ES-I3 (cell line): ENCODE data around the gene SLC35D1.
"Not testable (repeated sequence)": the region's sequence is repeated elsewhere in the genome, so short reads cannot be mapped to it uniquely, and the experiment has no call there.

Experiments
- H3K36me3 ChIP-seq: 2 replicates; pipeline ENCODE4 v1.6.1; 2013; ENCODE audit warnings: mild to moderate bottlenecking, low read length, control low read depth, moderate library complexity; ENCODE audit not compliant: insufficient read depth
- H3K4me1 ChIP-seq: 2 replicates; pipeline ENCODE4 v1.6.1; 2013; ENCODE audit warnings: mild to moderate bottlenecking, control low read depth, low read length; ENCODE audit not compliant: insufficient read depth
- H3K9ac ChIP-seq: 2 replicates; pipeline ENCODE4 v1.6.1; 2013; ENCODE audit warnings: low read depth, mild to moderate bottlenecking, low read length, moderate library complexity
- H3K9me3 ChIP-seq: 2 replicates; pipeline ENCODE4 v1.6.1; 2013; ENCODE audit warnings: mild to moderate bottlenecking, low read length, moderate library complexity; ENCODE audit not compliant: control insufficient read depth, insufficient read depth

Gene SLC35D1

GRCh38 chr1:67053785-67054772 lies at the start of gene SLC35D1:
TSS of gene SLC35D1 (minus strand) at chr1:67054148. CDS start at chr1:67054013, 135 bp downstream.
- Histone ChIP-seq H3K9me3 (no peaks in the 10 kb centered on the region), H3K4me1 (no peaks in the 10 kb centered on the region), H3K36me3 (no peaks in the 10 kb centered on the region), H3K9ac (peak within 1 kb of the TSS; percentile 88)

- Histone ChIP-seq H3K36me3 (no peaks in the 10 kb centered on the region), H3K9ac (no peak overlapping the region), H3K4me1 (no peaks in the 10 kb centered on the region), H3K9me3 (no peaks in the 10 kb centered on the region)
These were observed 49.6 kb upstream of the SLC35D1 start for GRCh38 chr1:67103548-67103947.

GRCh38 chr1:67100833-67101232 lies 46.9 kb upstream of the SLC35D1 start:
- Histone ChIP-seq H3K9me3 (no peaks in the 10 kb centered on the region), H3K9ac (no peak overlapping the region), H3K4me1 (peaks cover 7% of the 10 kb centered on the region), H3K36me3 (no peaks in the 10 kb centered on the region)

- H3K4me1 ChIP-seq, result peaks cover 7% of the 10 kb centered on the region
- no peak overlapping the region for H3K9ac ChIP-seq
- no peaks in the 10 kb centered on the region for H3K36me3 ChIP-seq
- no peaks in the 10 kb centered on the region for H3K9me3 ChIP-seq
These were observed 43.4 kb upstream of the SLC35D1 start for GRCh38 chr1:67097305-67097704.

GRCh38 chr1:67094191-67094590 lies 40.2 kb upstream of the SLC35D1 start:
- Histone ChIP-seq H3K36me3 (no peaks in the 10 kb centered on the region), H3K4me1 (peaks cover 7% of the 10 kb centered on the region), H3K9me3 (peaks cover 6% of the 10 kb centered on the region; the same call in 1 of the 2 replicates), H3K9ac (no peak overlapping the region)

DNA sequence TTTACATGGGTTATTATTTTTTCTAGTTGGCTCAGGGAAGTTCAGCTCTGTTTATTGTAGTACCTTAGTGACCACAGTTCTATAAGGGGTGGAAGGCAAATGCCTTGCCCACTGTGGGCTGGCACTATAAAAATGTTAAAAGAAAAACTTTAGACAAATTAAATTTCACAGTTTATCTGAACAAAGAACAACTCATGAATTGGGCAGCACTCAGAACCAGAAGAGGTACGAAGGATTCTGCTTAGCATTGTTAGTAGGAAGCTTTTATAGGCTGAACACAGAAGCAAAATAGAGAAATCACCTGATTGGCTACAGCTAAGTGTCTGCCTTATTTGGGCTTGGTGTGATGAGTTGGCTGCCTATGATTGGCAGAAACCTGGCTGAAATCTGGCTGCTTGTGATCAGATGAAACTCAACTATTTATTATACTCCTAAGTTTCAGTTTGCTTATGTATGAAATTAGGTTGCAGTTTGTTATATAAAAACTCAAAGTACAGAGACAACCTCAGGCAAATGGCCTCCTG lies 35.8 kb upstream of the SLC35D1 start:
- Histone ChIP-seq H3K36me3 (no peaks in the 10 kb centered on the region), H3K9ac (no peak overlapping the region), H3K4me1 (no peaks in the 10 kb centered on the region), H3K9me3 (peaks cover 6% of the 10 kb centered on the region; the same call in 1 of the 2 replicates)

- Histone ChIP-seq H3K4me1 (no peaks in the 10 kb centered on the region), H3K36me3 (no peaks in the 10 kb centered on the region), H3K9ac (no peak overlapping the region), H3K9me3 (peaks cover 6% of the 10 kb centered on the region; the same call in 1 of the 2 replicates)
These were observed 34.5 kb upstream of the SLC35D1 start for GRCh38 chr1:67088440-67088839.

- no peaks in the 10 kb centered on the region for H3K36me3 ChIP-seq
- H3K9ac ChIP-seq, result no peak overlapping the region
- peaks cover 3% of the 10 kb centered on the region; the same call in 1 of the 2 replicates for H3K9me3 ChIP-seq
- no peaks in the 10 kb centered on the region for H3K4me1 ChIP-seq
These were observed 31.4 kb upstream of the SLC35D1 start for GRCh38 chr1:67085326-67085725.

GRCh38 chr1:67084765-67085318 lies 30.9 kb upstream of the SLC35D1 start:
- Histone ChIP-seq H3K9me3 (no peaks in the 10 kb centered on the region), H3K4me1 (no peaks in the 10 kb centered on the region), H3K9ac (no peak overlapping the region; the same call in 1 of the 2 replicates), H3K36me3 (no peaks in the 10 kb centered on the region)

DNA sequence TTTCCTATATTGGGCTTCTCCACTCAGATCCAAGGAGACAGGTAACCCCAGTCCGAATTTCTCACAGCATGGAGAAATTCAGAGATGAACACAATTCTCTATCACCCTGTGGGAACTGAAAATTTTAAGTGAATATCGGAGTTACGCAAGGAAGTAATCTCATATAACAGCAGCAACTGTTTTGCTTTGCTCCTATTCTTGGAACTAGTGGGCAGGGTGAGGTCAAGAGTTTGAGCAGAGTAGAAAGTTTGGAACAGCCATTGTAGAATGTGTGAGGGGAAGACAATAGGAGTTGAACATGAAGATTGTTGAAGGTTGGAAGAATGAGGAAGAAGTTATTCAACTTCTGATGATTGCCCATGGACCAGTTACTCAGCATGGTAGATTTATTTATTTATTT lies 24.3 kb upstream of the SLC35D1 start:
- H3K4me1 ChIP-seq, result no peaks in the 10 kb centered on the region
- H3K36me3 ChIP-seq, result no peaks in the 10 kb centered on the region
- H3K9ac ChIP-seq, result no peak overlapping the region
- no peaks in the 10 kb centered on the region for H3K9me3 ChIP-seq

DNA sequence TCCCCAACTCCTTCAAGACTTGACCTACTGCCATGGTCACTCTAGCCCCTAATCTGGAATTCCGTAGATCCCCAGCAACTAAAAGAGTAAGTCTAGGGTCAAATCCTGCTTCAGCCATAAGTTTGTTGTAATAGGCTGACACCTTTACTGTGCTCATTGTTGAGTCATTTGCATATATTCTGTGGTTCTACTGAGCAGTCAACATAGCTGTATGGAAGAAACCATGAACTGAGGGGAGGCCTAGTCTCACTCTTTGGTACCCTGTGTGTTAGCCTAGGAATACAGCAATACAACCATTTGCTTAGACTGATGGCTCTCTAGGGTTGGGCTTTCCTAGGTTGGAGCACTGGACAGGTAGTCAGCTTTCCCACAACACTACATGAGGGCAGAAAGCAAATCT lies 23.6 kb upstream of the SLC35D1 start:
- Histone ChIP-seq H3K9me3 (no peaks in the 10 kb centered on the region; the same call in 1 of the 2 replicates), H3K36me3 (no peaks in the 10 kb centered on the region), H3K4me1 (no peaks in the 10 kb centered on the region)

DNA sequence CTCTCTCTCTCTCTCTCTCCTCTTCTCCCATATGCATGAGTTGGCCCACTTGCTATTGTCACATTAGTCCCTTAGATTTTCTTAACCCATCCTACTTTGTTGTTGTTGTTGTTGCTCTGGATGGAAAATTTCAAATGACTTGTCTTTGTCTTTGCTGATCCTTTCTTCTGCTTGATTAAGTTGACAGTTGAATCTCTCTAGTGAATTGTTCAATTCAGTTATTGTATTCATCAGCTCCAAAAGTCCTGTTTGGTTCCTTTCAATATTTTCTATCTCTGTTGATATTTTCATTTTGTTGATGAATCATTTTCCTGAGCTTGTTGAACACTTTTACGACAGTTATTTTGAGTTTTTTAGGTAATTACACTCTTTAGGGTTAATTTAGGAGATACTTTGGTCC lies 18.8 kb upstream of the SLC35D1 start:
- H3K4me1 ChIP-seq, result no peaks in the 10 kb centered on the region
- H3K36me3 ChIP-seq, result no peaks in the 10 kb centered on the region
- peaks cover 8% of the 10 kb centered on the region for H3K9me3 ChIP-seq
- no peak overlapping the region for H3K9ac ChIP-seq

More for the DNA sequence above, 23.6 kb upstream of the SLC35D1 start:
- H3K9ac ChIP-seq, result no peak overlapping the region

- H3K9me3 ChIP-seq, H3K4me1 ChIP-seq, H3K36me3 ChIP-seq, H3K9ac ChIP-seq: not testable (repeated sequence)
These were observed 13.7 kb upstream of the SLC35D1 start for GRCh38 chr1:67067655-67068054.

GRCh38 chr1:67062412-67062811 lies 8.5 kb upstream of the SLC35D1 start:
- no peaks in the 10 kb centered on the region for H3K4me1 ChIP-seq
- no peaks in the 10 kb centered on the region for H3K9me3 ChIP-seq
- no peak overlapping the region for H3K9ac ChIP-seq
- no peaks in the 10 kb centered on the region for H3K36me3 ChIP-seq
